ENCODE results near the gene KIF19.
"Not testable (repeated sequence)": the region's sequence is repeated elsewhere in the genome, so short reads cannot be mapped to it uniquely, and the experiment has no call there.

The KIF19 gene

GRCh38 chr17:74390680-74391653 is 64.9 kb downstream of the KIF19 start:
- no peak for FAIRE-seq

- no peak for FAIRE-seq
These were observed 65.7 kb downstream of the KIF19 start for GRCh38 chr17:74391771-74392170.

GRCh38 chr17:74392848-74393247 is 66.8 kb downstream of the KIF19 start:
- no peak for FAIRE-seq

GRCh38 chr17:74393346-74393942 is 67.4 kb downstream of the KIF19 start:
- FAIRE-seq = no peak

GRCh38 chr17:74394275-74394950 is 68.4 kb downstream of the KIF19 start:
- FAIRE-seq = no peak

GRCh38 chr17:74394977-74395376 is 69.0 kb downstream of the KIF19 start:
- no peak for FAIRE-seq

- no peak for FAIRE-seq
These were observed 70.5 kb downstream of the KIF19 start for GRCh38 chr17:74396567-74396966.

- FAIRE-seq = no peak
These were observed 76.0 kb downstream of the KIF19 start for GRCh38 chr17:74402048-74402447.

- no peak for FAIRE-seq
These were observed 77.6 kb downstream of the KIF19 start for GRCh38 chr17:74403512-74404137.

- no peak for FAIRE-seq
These were observed 78.2 kb downstream of the KIF19 start for GRCh38 chr17:74404218-74404617.

GRCh38 chr17:74404789-74405188 is 78.8 kb downstream of the KIF19 start:
- no peak for FAIRE-seq

GRCh38 chr17:74405311-74405710 is 79.3 kb downstream of the KIF19 start:
- not testable (repeated sequence) for FAIRE-seq
